Adrenal gland (tissue), 5 donors: ENCODE data around the gene HOXB8.
A peak's percentile ranks its signal among the peaks of the same experiment; 100 is the strongest.

Experiments used
- POLR2A ChIP-seq, 2 donors: fragments of 450-650 bp; IDR thresholded peaks; one replicate each; pipeline ENCODE4 v1.6.1; 2017; ENCODE audit warnings: antibody characterized with exemption in 2 of 2, mild to moderate bottlenecking in 2 of 2, moderate library complexity in 1 of 2
- TF ChIP-seq, protein P1 (sequence below), 6 experiments: fragments of 450-650 bp in 4 of 6; fragments of 200-600 bp in 2 of 6; sonication (generic) in 1 of 6; IDR thresholded peaks; 1 replicate in 5 of 6; 2 replicates in 1 of 6; pipeline versions ENCODE4 v1.5.1 to v1.8.0; 2016 to 2021; ENCODE audit warnings: antibody characterized with exemption in 6 of 6, mild to moderate bottlenecking in 2 of 6, moderate library complexity in 1 of 6
- donor health status: DM: no; HTN: no; CAD: no.

- TF ChIP-seq, protein P1, sequence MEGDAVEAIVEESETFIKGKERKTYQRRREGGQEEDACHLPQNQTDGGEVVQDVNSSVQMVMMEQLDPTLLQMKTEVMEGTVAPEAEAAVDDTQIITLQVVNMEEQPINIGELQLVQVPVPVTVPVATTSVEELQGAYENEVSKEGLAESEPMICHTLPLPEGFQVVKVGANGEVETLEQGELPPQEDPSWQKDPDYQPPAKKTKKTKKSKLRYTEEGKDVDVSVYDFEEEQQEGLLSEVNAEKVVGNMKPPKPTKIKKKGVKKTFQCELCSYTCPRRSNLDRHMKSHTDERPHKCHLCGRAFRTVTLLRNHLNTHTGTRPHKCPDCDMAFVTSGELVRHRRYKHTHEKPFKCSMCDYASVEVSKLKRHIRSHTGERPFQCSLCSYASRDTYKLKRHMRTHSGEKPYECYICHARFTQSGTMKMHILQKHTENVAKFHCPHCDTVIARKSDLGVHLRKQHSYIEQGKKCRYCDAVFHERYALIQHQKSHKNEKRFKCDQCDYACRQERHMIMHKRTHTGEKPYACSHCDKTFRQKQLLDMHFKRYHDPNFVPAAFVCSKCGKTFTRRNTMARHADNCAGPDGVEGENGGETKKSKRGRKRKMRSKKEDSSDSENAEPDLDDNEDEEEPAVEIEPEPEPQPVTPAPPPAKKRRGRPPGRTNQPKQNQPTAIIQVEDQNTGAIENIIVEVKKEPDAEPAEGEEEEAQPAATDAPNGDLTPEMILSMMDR (IDR thresholded peaks at IDR 0.05): no peak
- peak in 1 of 2 donors; percentile 53 for TF ChIP-seq POLR2A (IDR thresholded peaks at IDR 0.05)
Measured at GRCh38 chr17:48603959-48604769, 10.9 kb downstream of the HOXB8 start.
